22Rv1 (cell line): ENCODE measurements around the gene GRPEL2.

Source experiments
- CTCF ChIP-seq: fragments of 450-650 bp; IDR thresholded peaks from 2 replicates; pipeline ENCODE4 v1.5.1; 2017; ENCODE audit warnings: mild to moderate bottlenecking
- ZFX ChIP-seq: fragments of 450-650 bp; IDR thresholded peaks from 2 replicates; pipeline ENCODE4 v1.6.1; 2017; ENCODE audit warnings: antibody characterized with exemption, borderline replicate concordance

- TF ChIP-seq CTCF (no peak), ZFX (no peak)
Measured at GRCh38 chr5:149302641-149303040, 42.7 kb upstream of the GRPEL2 start.
